ENCODE data around the gene CACHD1. TPM values are rescaled to one million over a fixed set of nuclear protein-coding genes. Genes with fewer than 3 reads are reported as not detected.
"Not testable (repeated sequence)": the region's sequence is repeated elsewhere in the genome, so short reads cannot be mapped to it uniquely, and the experiment has no call there.

The CACHD1 gene
- polyA plus RNA-seq, 2 of the 4 experiments (the other 2 are of a cell fraction), result 0.72 to 1.6 TPM

DNA sequence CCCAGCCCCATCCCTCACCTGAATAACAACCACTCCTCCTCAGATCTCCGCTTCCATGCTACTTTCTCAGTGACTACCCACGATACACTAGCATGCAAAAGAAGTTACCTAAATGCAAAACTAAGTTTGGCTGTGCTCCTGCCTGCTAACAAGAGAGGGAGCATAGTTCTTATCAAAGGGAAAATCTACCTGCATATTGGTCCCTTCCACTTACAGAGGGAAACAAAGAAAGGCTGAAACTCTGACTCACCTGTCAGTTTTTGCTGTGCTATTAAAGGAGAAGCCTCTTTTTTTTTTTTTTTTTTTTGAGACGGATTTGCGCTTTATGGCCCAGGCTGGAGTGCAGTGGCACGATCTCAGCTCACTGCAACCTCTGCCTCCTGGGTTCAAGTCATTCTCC, 231.1 kb downstream of the CACHD1 start:
- ChIA-PET CTCF (interaction anchor here (0.6 kb wide), 1 partner anchor 122 kb away, joined by 3 read pairs; no protein-coding TSS in a partner anchor), POLR2A (no interaction called here)
- ATAC-seq (no peak), DNase-seq (ENCODE audit: low read depth in 1 of 2, low spot score in 1 of 2) (no peak), FAIRE-seq (no peak)
- no peak overlapping the region for H3K27ac ChIP-seq
- H3K9me3 ChIP-seq, result no peaks in the 10 kb centered on the region
- no peaks in the 10 kb centered on the region for H3K4me1 ChIP-seq
- H3K4me2 ChIP-seq, result no peak overlapping the region
- WGBS (ENCODE audit: missing lambda C conversion rate), result 79% methylated on average over 5 of the region's 5 CpGs
- H3K4me3 ChIP-seq, result no peak overlapping the region
- TF ChIP-seq CTCF (IDR thresholded peaks at IDR 0.05) (no peak), FOXS1 (CRISPR knock-in tag; IDR thresholded peaks at IDR 0.05) (no peak), CHD4 (IDR thresholded peaks at IDR 0.05; ENCODE audit: borderline replicate concordance) (no peak), CEBPB (IDR thresholded peaks at IDR 0.05) (no peak), ESRRA (IDR thresholded peaks at IDR 0.05; ENCODE audit: borderline replicate concordance, low read length) (no peak), EHF (CRISPR knock-in tag; IDR thresholded peaks at IDR 0.05) (no peak), CBX2 (IDR thresholded peaks at IDR 0.05; ENCODE audit: borderline replicate concordance, low read depth) (no peak), CHD2 (IDR thresholded peaks at IDR 0.05; ENCODE audit: low read length, partially characterized antibody) (no peak), POLR2AphosphoS2 (conservative IDR thresholded peaks at IDR 0.05; ENCODE audit: low read length) (no peak), CBX8 (IDR thresholded peaks at IDR 0.05) (no peak), RNF2 (IDR thresholded peaks at IDR 0.05; ENCODE audit: borderline replicate concordance, low read depth) (no peak), HOXB13 (CRISPR knock-in tag; IDR thresholded peaks at IDR 0.05; ENCODE audit: low read depth) (no peak), KDM1A (IDR thresholded peaks at IDR 0.05; ENCODE audit: low read depth) (no peak)
- TF ChIP-seq, protein P1, sequence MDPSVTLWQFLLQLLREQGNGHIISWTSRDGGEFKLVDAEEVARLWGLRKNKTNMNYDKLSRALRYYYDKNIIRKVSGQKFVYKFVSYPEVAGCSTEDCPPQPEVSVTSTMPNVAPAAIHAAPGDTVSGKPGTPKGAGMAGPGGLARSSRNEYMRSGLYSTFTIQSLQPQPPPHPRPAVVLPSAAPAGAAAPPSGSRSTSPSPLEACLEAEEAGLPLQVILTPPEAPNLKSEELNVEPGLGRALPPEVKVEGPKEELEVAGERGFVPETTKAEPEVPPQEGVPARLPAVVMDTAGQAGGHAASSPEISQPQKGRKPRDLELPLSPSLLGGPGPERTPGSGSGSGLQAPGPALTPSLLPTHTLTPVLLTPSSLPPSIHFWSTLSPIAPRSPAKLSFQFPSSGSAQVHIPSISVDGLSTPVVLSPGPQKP (IDR thresholded peaks at IDR 0.05; ENCODE audit: low read depth, low read length), result no peak

- ChIA-PET CTCF (interaction anchor here (0.6 kb wide), 1 partner anchor 26 kb away, joined by 4 read pairs; no protein-coding TSS in a partner anchor), POLR2A (no interaction called here)
- no peak overlapping the region for H3K27ac ChIP-seq
- no peaks in the 10 kb centered on the region for H3K9me3 ChIP-seq
- ATAC-seq, result no peak
- WGBS (ENCODE audit: missing lambda C conversion rate), result 9% methylated on average over 2 of the region's 2 CpGs
- FAIRE-seq, result no peak
- no peak for DNase-seq (ENCODE audit: low read depth in 1 of 2, low spot score in 1 of 2)
- H3K4me3 ChIP-seq, result no peak overlapping the region
- no peaks in the 10 kb centered on the region for H3K4me1 ChIP-seq
- TF ChIP-seq RAD21 (conservative IDR thresholded peaks at IDR 0.05 in 1 of 2, IDR thresholded peaks at IDR 0.05 in 1 of 2), result no peak
- no peak for TF ChIP-seq BHLHE40 (IDR thresholded peaks at IDR 0.05; ENCODE audit: low read depth, low read length)
- TF ChIP-seq, protein P2, sequence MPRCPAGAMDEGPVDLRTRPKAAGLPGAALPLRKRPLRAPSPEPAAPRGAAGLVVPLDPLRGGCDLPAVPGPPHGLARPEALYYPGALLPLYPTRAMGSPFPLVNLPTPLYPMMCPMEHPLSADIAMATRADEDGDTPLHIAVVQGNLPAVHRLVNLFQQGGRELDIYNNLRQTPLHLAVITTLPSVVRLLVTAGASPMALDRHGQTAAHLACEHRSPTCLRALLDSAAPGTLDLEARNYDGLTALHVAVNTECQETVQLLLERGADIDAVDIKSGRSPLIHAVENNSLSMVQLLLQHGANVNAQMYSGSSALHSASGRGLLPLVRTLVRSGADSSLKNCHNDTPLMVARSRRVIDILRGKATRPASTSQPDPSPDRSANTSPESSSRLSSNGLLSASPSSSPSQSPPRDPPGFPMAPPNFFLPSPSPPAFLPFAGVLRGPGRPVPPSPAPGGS (IDR thresholded peaks at IDR 0.05), result no peak
- TF ChIP-seq GATA3 (IDR thresholded peaks at IDR 0.05; ENCODE audit: borderline replicate concordance), result no peak
- TF ChIP-seq, protein P1 (IDR thresholded peaks at IDR 0.05; ENCODE audit: low read depth, low read length), result no peak
- no peak for TF ChIP-seq KDM1A (IDR thresholded peaks at IDR 0.05; ENCODE audit: low read depth)
- TF ChIP-seq POLR2A (IDR thresholded peaks at IDR 0.05; ENCODE audit: low read length), result no peak
- no peak for TF ChIP-seq ESRRA (IDR thresholded peaks at IDR 0.05; ENCODE audit: borderline replicate concordance, low read length)
- TF ChIP-seq NFE2L2 (conservative IDR thresholded peaks at IDR 0.05; ENCODE audit: low read length), result no peak
- no peak for TF ChIP-seq ZNF302 (CRISPR knock-in tag; IDR thresholded peaks at IDR 0.05)
- no peak for TF ChIP-seq TFCP2L1 (CRISPR knock-in tag; IDR thresholded peaks at IDR 0.05)
- no peak for TF ChIP-seq SREBF2 (IDR thresholded peaks at IDR 0.05)
- TF ChIP-seq MAFK (IDR thresholded peaks at IDR 0.05; ENCODE audit: partially characterized antibody), result no peak
- TF ChIP-seq HEYL (CRISPR knock-in tag; IDR thresholded peaks at IDR 0.05), result no peak
- TF ChIP-seq MYC (IDR thresholded peaks at IDR 0.05; ENCODE audit: borderline replicate concordance, low read length), result no peak
- TF ChIP-seq PHF8 (IDR thresholded peaks at IDR 0.05; ENCODE audit: borderline replicate concordance, low read depth), result no peak
- no peak for TF ChIP-seq HES2 (IDR thresholded peaks at IDR 0.05)
- H3K4me2 ChIP-seq, result no peak overlapping the region
Measured at GRCh38 chr1:64701886-64702285, 232.0 kb downstream of the CACHD1 start.

GRCh38 chr1:64702670-64703069, 232.7 kb downstream of the CACHD1 start:
- DNase-seq (ENCODE audit: low read depth in 1 of 2, low spot score in 1 of 2); H3K9me3 ChIP-seq; H3K4me3 ChIP-seq; ATAC-seq; H3K4me1 ChIP-seq; FAIRE-seq; CTCF ChIA-PET; POLR2A ChIA-PET; H3K27ac ChIP-seq; H3K4me2 ChIP-seq: not testable (repeated sequence)
- WGBS (ENCODE audit: missing lambda C conversion rate), result 32% methylated on average over 3 of the region's 3 CpGs
